HTR-8/SVneo (cell line): ENCODE data around the gene CYP4A22.

ENCODE experiments used
- DNase-seq: peaks from one replicate; pipeline ENCODE4 v3.0.0; 2011; ENCODE audit warnings: low spot score, mixed read lengths; ENCODE audit not compliant: insufficient read length
- FAIRE-seq: peaks from 2 replicates; lab custom pipeline; 2011; peaks lifted over from hg19 to GRCh38; lab: Jason Lieb, UNC

The CYP4A22 gene

DNA sequence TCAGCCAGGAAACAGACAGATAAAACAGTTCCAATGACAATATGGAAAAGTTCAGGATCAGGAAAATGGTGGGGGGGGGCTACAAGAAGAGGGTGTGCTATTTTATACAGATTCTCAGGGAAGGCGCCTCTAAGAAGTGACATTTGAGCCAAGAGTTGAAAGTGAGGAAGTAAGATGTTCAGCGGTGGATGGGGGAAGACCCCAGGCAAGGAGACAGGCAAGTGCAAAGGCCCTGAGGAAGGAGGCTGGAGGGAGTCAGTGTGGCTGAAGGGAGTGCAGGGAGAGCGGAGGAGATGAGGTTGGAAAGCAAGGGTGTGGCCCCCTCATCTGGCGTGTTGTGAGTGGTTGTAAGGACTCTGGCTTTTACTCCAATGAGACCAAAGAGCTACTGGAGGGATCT, 61.0 kb downstream of the CYP4A22 start:
- DNase-seq, result no peak
- FAIRE-seq, result no peak
